Left lung (tissue), 10 donors: Measurements from ENCODE around the gene HSBP1L1. TPM values are rescaled to one million over a fixed set of nuclear protein-coding genes. Genes with fewer than 3 reads are reported as not detected.

Source experiments
- ATAC-seq: fragments of 200-7000 bp; cut with Tn5 transposase; one replicate; pipeline ENCODE4 v1.9.1; 2020; ENCODE audit warnings: moderate library complexity
- DNase-seq, 4 donors: peaks; one replicate each; pipeline ENCODE4 v3.0.0-alpha.2; 2013 to 2020
- H3K27ac ChIP-seq, 2 donors: fragments of 200-600 bp; sonication (generic) in 1 of 2; one replicate each; pipeline versions ENCODE4 v1.5.0 to v1.8.0; 2020 to 2021
- H3K27me3 ChIP-seq, 2 donors: fragments of 200-600 bp; sonication (generic) in 1 of 2; one replicate each; pipeline versions ENCODE4 v1.5.0 to v1.8.0; 2020 to 2021
- H3K36me3 ChIP-seq, 2 donors: fragments of 200-600 bp; sonication (generic) in 1 of 2; one replicate each; pipeline versions ENCODE4 v1.5.0 to v1.8.0; 2020 to 2021
- H3K4me1 ChIP-seq, 2 donors: fragments of 200-600 bp; one replicate each; pipeline ENCODE4 v1.8.0; 2021
- H3K4me3 ChIP-seq, 2 donors: fragments of 200-600 bp; sonication (generic) in 1 of 2; one replicate each; pipeline versions ENCODE4 v1.5.0 to v1.8.0; 2020 to 2021; ENCODE audit warnings: mild to moderate bottlenecking in 1 of 2
- H3K9me3 ChIP-seq, 2 donors: fragments of 200-600 bp; sonication (generic) in 1 of 2; one replicate each; pipeline versions ENCODE4 v1.5.0 to v1.8.0; 2020 to 2021
- intact Hi-C, 2 donors: fragments of 100-400 bp; cut with DNase I; formaldehyde crosslinking; loops; one replicate each; pipeline versions ENCODE4 v1.11.2 to v1.14.2; 2022
- polyA plus RNA-seq, 6 donors: library from polyadenylated mRNA; unstranded; fragments of 120-200 nt; gene quantifications; one replicate each; pipeline ENCODE4 v1.2.1, GENCODE V29; 2013; ENCODE audit not compliant: insufficient read length in 6 of 6
- total RNA-seq, 2 donors: library from RNA; stranded (reverse); fragmentation: NEBNext Ultra II Directional; extraction: Animal tissue kit (Norgen Biotek cat#: 25700); gene quantifications; one replicate each; pipeline ENCODE4 v1.2.1, GENCODE V29; 2021
- TF ChIP-seq, protein P1 (sequence below), 2 donors: fragments of 200-600 bp; sonication (generic) in 1 of 2; IDR thresholded peaks; one replicate each; pipeline versions ENCODE4 v1.5.0 to v1.8.0; 2021; ENCODE audit warnings: antibody characterized with exemption in 2 of 2
- donor health status: DM: no; HTN: yes; CAD: no.
- donor health status: DM: no; HTN: no; CAD: no.

Gene HSBP1L1
- total and polyA plus RNA-seq, 8 donors: 21.7 to 38.5 (median 26.5) TPM

DNA sequence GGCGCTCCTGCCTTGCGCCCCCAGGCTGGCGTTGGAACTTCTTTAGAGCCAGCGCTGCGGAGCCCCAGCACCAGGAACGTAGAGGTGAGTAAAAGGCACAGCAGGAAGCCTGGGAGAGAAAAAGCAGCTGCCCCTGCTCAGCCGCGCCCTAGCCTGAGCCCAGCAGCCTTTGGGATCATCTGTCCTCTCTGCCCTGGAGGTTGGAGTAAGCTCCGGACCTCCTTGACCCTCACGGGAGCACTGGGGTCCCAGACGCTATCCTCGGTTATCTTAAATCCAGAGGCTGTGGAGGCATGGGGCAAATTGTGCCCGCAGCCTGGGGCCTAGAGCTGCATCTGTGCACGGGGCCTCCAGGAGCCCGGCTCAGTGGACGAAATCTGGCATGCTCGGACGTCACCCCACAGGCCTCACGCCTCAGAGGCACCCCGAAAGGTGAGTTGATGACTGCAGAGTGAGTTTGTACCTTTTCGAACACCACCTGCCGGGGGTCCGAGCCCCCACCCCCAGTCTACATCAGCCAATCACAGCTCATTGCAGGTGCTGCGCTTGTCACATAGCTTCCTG lies 11.4 kb upstream of the HSBP1L1 start:
- ATAC-seq (no peak), DNase-seq (no peak)
- Histone ChIP-seq H3K27me3 (peaks cover 0 to 7% of the 10 kb centered on the region in 2 donors), H3K36me3 (no peaks in the 10 kb centered on the region), H3K9me3 (no peaks in the 10 kb centered on the region), H3K4me1 (peaks cover 21 to 27% of the 10 kb centered on the region in 2 donors), H3K4me3 (no peak overlapping the region), H3K27ac (no peak overlapping the region)
- intact Hi-C loops: no loop called here
- TF ChIP-seq, protein P1, sequence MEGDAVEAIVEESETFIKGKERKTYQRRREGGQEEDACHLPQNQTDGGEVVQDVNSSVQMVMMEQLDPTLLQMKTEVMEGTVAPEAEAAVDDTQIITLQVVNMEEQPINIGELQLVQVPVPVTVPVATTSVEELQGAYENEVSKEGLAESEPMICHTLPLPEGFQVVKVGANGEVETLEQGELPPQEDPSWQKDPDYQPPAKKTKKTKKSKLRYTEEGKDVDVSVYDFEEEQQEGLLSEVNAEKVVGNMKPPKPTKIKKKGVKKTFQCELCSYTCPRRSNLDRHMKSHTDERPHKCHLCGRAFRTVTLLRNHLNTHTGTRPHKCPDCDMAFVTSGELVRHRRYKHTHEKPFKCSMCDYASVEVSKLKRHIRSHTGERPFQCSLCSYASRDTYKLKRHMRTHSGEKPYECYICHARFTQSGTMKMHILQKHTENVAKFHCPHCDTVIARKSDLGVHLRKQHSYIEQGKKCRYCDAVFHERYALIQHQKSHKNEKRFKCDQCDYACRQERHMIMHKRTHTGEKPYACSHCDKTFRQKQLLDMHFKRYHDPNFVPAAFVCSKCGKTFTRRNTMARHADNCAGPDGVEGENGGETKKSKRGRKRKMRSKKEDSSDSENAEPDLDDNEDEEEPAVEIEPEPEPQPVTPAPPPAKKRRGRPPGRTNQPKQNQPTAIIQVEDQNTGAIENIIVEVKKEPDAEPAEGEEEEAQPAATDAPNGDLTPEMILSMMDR (IDR thresholded peaks at IDR 0.05): no peak

DNA sequence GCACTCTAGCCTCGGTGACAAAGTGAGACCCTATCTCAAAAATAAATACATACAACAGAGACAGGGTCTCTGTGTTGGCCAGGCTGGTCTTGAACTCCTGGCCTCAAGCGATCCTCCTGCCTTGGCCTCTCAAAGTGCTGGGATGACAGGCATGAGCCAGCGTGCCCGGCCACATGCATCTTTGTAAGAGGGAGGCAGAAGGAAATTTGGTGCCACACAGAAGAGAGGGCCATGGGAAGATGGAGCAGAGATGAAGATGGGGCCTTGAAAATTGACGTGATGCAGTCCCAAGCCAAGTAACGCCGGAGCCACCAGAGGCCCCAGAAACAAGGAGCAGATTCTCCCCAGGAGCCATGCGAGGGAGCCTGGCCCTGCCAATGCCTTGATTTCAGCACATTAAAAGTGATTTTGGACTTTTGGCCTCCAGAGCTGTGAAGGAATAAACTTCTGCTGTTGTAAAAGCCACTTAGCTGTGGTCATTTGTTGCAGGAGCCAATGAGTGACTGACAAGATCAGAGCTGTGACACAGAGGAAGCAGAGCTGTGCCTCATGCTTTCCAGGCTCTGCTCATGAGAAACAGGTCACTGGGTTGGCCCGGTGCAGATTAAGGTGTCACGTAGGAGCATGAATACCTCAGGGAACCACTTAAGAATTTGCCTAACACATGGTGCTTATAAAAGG lies 10.3 kb upstream of the HSBP1L1 start:
- ATAC-seq (peak; percentile 63), DNase-seq (peak in 2 of 4 donors; percentile 57 to 73)
- no peaks in the 10 kb centered on the region for H3K9me3 ChIP-seq
- peaks cover 12 to 22% of the 10 kb centered on the region in 2 donors for H3K4me1 ChIP-seq
- TF ChIP-seq, protein P1 (IDR thresholded peaks at IDR 0.05): no peak
- peak overlapping the region; percentile 58 to 67 for H3K27ac ChIP-seq
- H3K4me3 ChIP-seq: no peak overlapping the region
- no peaks in the 10 kb centered on the region for H3K36me3 ChIP-seq
- H3K27me3 ChIP-seq: peaks cover 0 to 7% of the 10 kb centered on the region in 2 donors
- intact Hi-C loops: no loop called here

DNA sequence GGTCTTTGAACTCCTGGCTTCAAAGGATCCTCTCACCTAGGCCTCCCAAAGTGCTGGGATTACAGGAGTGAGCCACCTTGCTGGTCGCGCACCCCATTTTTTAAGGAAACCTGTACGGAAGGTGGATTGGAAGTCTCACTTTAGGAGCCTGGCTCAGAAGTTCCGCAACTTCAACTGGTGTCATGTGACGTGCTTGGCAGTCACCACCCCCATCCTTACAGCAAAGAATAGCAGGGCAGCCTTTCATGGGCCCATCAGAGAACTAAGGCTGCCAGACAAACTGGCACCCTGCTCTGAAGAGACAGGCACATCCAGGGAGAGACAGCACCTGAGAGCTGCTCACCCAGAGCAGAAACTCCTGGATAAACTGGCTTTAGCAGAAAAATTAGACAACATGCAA lies 9.7 kb upstream of the HSBP1L1 start:
- no peaks in the 10 kb centered on the region for H3K9me3 ChIP-seq
- no peak for DNase-seq
- H3K27ac ChIP-seq: peak overlapping the region; percentile 58 to 67
- intact Hi-C loops: no loop called here
- no peak overlapping the region for H3K4me3 ChIP-seq
- TF ChIP-seq, protein P1 (IDR thresholded peaks at IDR 0.05): no peak
- peaks cover 6 to 19% of the 10 kb centered on the region in 2 donors for H3K4me1 ChIP-seq
- peak; percentile 21 for ATAC-seq
- H3K27me3 ChIP-seq: peaks cover 0 to 7% of the 10 kb centered on the region in 2 donors
- no peaks in the 10 kb centered on the region for H3K36me3 ChIP-seq

DNA sequence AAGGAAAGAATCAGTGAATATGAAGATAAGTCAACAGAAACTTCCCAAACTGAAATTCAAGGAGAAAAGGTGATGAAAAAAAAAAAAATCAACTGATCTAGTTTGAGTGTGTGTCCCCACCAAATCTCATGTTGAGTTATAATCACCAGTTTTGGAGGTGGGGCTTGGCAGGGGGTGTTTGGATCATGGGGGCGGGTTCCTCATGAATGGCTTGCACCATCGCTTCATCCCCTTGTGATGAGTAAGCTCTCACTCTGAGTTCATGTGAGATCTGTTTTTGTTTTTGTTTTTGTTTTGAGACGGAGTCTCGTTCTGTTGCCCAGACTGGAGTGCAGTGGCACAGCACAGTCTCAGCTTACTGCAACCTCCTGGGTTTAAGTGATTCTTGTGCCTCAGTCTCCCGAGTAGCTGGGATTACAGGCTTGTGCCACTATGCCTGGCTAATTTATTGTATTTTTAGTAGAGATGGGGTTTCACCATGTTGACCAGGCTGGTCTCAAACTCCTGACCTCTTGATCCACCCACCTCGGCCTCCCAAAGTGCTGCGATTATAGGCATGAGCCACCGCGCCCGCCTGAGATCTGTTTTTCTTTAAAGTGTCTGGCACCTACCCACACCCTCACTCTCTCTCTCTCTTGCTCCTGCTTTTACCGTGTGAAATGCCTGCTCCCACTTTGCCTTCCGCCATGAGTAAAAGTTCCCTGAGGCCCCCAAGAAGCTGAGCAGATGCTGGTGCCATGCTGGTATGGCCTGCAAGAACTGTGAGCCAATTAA lies 9.0 kb upstream of the HSBP1L1 start:
- no peak overlapping the region for H3K4me3 ChIP-seq
- H3K36me3 ChIP-seq: no peaks in the 10 kb centered on the region
- peak overlapping the region in 1 of 2 donors; percentile 67 for H3K27ac ChIP-seq
- DNase-seq (no peak), ATAC-seq (no peak)
- no peaks in the 10 kb centered on the region for H3K9me3 ChIP-seq
- intact Hi-C loops: no loop called here
- H3K4me1 ChIP-seq: peaks cover 0 to 16% of the 10 kb centered on the region in 2 donors
- peaks cover 0 to 7% of the 10 kb centered on the region in 2 donors for H3K27me3 ChIP-seq
- TF ChIP-seq, protein P1 (IDR thresholded peaks at IDR 0.05): no peak

DNA sequence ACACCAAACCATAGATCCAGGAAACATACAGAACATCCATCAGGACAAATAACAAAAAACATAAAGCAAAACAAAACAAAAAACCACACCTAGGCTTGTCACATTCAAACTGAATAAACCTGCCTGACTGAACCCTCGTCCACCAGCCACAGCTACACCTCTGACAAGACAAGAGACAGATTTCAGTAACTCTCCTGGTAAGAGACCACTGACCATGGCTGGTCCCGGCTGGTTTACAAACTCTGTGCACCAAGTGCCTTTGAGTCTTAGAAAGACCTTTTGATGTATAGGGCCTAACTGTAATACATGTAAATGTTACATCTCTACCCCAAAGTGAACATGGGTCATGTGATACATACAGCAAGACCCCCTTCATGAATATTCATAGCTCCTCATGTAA lies 8.2 kb upstream of the HSBP1L1 start:
- TF ChIP-seq, protein P1 (IDR thresholded peaks at IDR 0.05): no peak
- no peak for ATAC-seq

More for the DNA sequence above, 8.2 kb upstream of the HSBP1L1 start:
- no peak for DNase-seq
- no peak overlapping the region for H3K4me3 ChIP-seq
- no peak overlapping the region for H3K27ac ChIP-seq
- intact Hi-C loops: no loop called here
- no peaks in the 10 kb centered on the region for H3K9me3 ChIP-seq
- H3K27me3 ChIP-seq: peaks cover 0 to 7% of the 10 kb centered on the region in 2 donors
- H3K4me1 ChIP-seq: peaks cover 3 to 21% of the 10 kb centered on the region in 2 donors
- no peaks in the 10 kb centered on the region for H3K36me3 ChIP-seq
